HUES64 (cell line): ENCODE results near the gene CAV2.

Experiments used
- H3K27ac ChIP-seq: 2 replicates; pipeline ENCODE4 v1.7.0; 2013; ENCODE audit warnings: low read depth, low read length, inconsistent platforms
- H3K27me3 ChIP-seq: 2 replicates; pipeline ENCODE4 v1.6.1; 2013; ENCODE audit warnings: mild to moderate bottlenecking, low read length; ENCODE audit not compliant: insufficient read depth
- H3K36me3 ChIP-seq: 2 replicates; pipeline ENCODE4 v1.6.1; 2013; ENCODE audit warnings: mild to moderate bottlenecking, low read length; ENCODE audit not compliant: insufficient read depth
- H3K4me1 ChIP-seq: 2 replicates; pipeline ENCODE4 v1.6.1; 2013; ENCODE audit warnings: mild to moderate bottlenecking, low read length, moderate library complexity; ENCODE audit not compliant: insufficient read depth
- H3K4me3 ChIP-seq: 2 replicates; pipeline ENCODE4 v1.5.1; 2013; ENCODE audit warnings: mild to moderate bottlenecking, low read length, moderate library complexity
- H3K9ac ChIP-seq: 2 replicates; pipeline ENCODE4 v1.6.1; 2013; ENCODE audit warnings: mild to moderate bottlenecking, low read depth, low read length
- H3K9me3 ChIP-seq: 2 replicates; pipeline ENCODE4 v1.6.1; 2013; ENCODE audit warnings: low read depth, low read length; ENCODE audit not compliant: insufficient read depth
- WGBS: fragments of 150-250, 120-280 bp; methylation state at CpG from one replicate; pipeline ENCODE4 v1.1.7; 2013; ENCODE audit warnings: missing lambda C conversion rate; 5-methylcytosine and 5-hydroxymethylcytosine counted together

CAV2 gene

DNA sequence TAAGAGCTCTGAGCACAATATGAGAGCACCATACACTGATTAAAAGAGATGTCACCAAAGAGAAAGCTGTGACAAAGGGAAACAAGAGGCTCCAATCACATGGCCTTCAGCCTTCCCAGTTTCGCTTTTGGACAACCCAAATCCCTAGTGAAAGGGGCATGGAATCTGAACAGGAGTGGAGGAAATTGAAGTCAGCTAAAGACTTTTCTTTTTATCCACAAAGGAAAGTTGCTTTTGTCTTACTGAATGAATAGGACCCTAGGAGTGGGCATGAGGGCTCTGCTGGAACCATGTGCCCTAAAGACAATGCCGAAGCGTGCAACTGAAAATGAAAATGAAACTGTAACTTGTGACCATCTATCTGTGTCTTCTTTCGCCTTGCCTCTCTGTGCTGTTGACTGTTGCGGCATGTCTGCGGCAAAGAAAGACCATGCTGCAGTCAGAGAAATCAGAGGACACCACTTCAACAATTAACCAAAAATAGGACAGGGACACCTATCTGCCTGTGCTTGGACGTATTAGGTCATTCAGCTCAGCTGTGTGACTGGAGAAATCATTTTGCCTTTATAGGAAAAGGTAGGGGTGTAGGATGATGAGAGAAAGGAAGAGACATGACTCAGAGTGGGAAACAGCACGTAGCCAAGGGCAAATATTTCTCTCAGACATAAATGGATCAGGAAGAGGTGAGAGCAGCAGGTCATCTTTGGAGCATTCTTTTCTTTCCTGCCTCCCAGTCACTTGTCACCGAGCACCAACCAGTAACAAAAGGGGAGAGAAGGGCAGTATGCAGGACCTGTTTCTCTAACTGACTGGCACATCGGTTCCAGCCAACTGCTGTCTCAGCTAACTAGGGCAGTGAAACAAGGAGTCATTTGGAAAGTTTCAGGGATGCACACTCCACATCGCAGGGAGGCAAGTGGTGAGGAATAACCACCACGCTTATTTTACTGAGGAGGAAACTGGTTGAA lies 12.3 kb downstream of the CAV2 start:
- H3K36me3 ChIP-seq, result peaks cover 3% of the 10 kb centered on the region; the same call in 1 of the 2 replicates
- peaks cover 20% of the 10 kb centered on the region for H3K4me1 ChIP-seq
- 88% methylated on average over 12 of the region's 12 CpGs for WGBS
- no peak overlapping the region for H3K4me3 ChIP-seq
- no peak overlapping the region for H3K27ac ChIP-seq
- no peak overlapping the region for H3K9ac ChIP-seq
- H3K27me3 ChIP-seq, result no peaks in the 10 kb centered on the region
- H3K9me3 ChIP-seq, result no peaks in the 10 kb centered on the region

DNA sequence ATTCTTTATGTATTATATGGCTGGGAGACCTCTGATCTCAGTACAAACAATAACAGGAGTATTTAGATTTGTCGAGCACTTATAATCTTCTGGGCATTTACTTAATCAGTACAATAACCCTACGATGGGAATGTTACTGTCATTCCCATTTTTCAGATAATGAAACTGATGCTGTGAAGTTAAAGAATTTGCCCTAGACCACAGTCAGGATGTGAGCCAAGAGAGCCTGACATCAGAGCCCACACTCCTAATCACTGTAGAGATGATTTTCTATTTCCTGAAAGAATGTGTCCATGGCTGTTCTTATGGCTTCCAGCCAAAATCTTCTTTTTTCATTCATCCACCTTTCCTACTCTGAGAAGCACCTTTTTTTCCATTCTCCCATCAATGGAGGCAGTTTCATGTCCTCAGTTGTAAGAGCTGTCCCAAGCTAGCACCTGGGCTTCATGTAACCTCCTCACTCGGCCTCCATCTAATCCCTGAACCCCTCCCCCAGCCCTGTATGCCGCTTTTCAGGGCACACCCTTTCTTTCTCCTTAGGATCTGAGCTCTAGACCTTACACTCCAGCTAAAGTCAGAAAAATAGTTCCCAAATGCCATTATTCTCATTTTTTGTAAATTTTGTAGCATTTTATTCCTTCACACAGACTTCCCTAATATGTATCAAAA lies 13.1 kb downstream of the CAV2 start:
- Histone ChIP-seq H3K36me3 (no peaks in the 10 kb centered on the region), H3K9me3 (no peaks in the 10 kb centered on the region), H3K4me3 (no peak overlapping the region), H3K9ac (no peak overlapping the region), H3K27ac (no peak overlapping the region), H3K4me1 (peaks cover 20% of the 10 kb centered on the region), H3K27me3 (no peaks in the 10 kb centered on the region)
- WGBS, result 94% methylated on average over 4 of the region's 4 CpGs

- Histone ChIP-seq H3K4me3 (no peak overlapping the region), H3K27me3 (no peaks in the 10 kb centered on the region), H3K27ac (no peak overlapping the region), H3K9ac (no peak overlapping the region), H3K36me3 (no peaks in the 10 kb centered on the region), H3K4me1 (peaks cover 20% of the 10 kb centered on the region), H3K9me3 (no peaks in the 10 kb centered on the region)
Measured at GRCh38 chr7:116515584-116515983, 16.0 kb downstream of the CAV2 start.

GRCh38 chr7:116516324-116516723 lies 16.8 kb downstream of the CAV2 start:
- H3K4me1 ChIP-seq, result peaks cover 25% of the 10 kb centered on the region

GRCh38 chr7:116517626-116518025 lies 18.1 kb downstream of the CAV2 start:
- WGBS, result 95% methylated on average over 1 of the region's 1 CpG
- H3K27me3 ChIP-seq, result no peaks in the 10 kb centered on the region
- no peak overlapping the region for H3K4me3 ChIP-seq
- no peaks in the 10 kb centered on the region for H3K9me3 ChIP-seq
- H3K9ac ChIP-seq, result no peak overlapping the region
- H3K4me1 ChIP-seq, result peaks cover 38% of the 10 kb centered on the region
- no peaks in the 10 kb centered on the region for H3K36me3 ChIP-seq
- no peak overlapping the region for H3K27ac ChIP-seq

More at GRCh38 chr7:116516324-116516723, 16.8 kb downstream of the CAV2 start:
- Histone ChIP-seq H3K36me3 (no peaks in the 10 kb centered on the region), H3K4me3 (no peak overlapping the region), H3K27ac (no peak overlapping the region), H3K9ac (no peak overlapping the region), H3K27me3 (no peaks in the 10 kb centered on the region), H3K9me3 (no peaks in the 10 kb centered on the region)

GRCh38 chr7:116518961-116519360 lies 19.4 kb downstream of the CAV2 start:
- Histone ChIP-seq H3K27ac (no peak overlapping the region), H3K4me1 (peaks cover 50% of the 10 kb centered on the region), H3K9me3 (no peaks in the 10 kb centered on the region)

DNA sequence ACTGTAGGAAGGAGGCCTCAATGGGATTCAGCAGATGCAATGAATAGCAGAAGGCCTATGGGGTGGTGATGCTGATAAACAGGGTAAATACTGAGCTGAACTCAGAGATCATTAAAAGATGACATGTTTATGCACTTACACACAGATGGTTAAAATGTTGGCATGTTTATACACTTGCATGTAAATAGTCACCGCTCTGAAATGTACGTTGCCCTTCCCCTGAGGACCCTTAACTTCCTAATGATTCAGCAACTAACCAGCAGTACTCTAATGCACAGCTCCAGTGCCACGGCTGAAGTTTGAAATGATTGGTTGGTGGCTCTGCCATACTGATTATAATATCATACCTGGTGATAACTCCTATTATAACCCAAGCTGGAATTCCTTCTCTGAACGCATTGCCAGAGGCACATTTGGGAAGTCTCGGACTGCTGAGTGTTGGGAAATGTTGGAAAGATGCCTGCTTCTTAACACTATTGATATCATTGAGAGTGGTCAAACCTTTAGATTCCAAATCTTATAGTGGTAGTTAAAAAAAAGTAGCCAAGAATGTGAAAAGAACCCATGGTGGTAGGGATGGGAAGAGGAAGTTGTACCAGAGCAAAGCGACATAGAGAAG lies 21.6 kb downstream of the CAV2 start:
- Histone ChIP-seq H3K9ac (no peak overlapping the region), H3K27me3 (peaks cover 18% of the 10 kb centered on the region), H3K9me3 (no peaks in the 10 kb centered on the region), H3K27ac (peak overlapping the region; percentile 56; the same call in 1 of the 2 replicates), H3K36me3 (no peaks in the 10 kb centered on the region), H3K4me3 (no peak overlapping the region), H3K4me1 (peaks cover 37% of the 10 kb centered on the region)
- WGBS, result 93% methylated on average over 5 of the region's 6 CpGs

More at GRCh38 chr7:116518961-116519360, 19.4 kb downstream of the CAV2 start:
- H3K36me3 ChIP-seq, result no peaks in the 10 kb centered on the region
- H3K9ac ChIP-seq, result no peak overlapping the region
- H3K27me3 ChIP-seq, result 0 out of 2 replicates have a peak, but pooled peaks cover under 1% of the 10 kb centered on the region
- H3K4me3 ChIP-seq, result no peak overlapping the region

GRCh38 chr7:116522247-116522646 lies 22.7 kb downstream of the CAV2 start:
- H3K36me3 ChIP-seq, result no peaks in the 10 kb centered on the region
- peaks cover 38% of the 10 kb centered on the region for H3K4me1 ChIP-seq
- H3K27ac ChIP-seq, result peak overlapping the region; percentile 56
- peaks cover 28% of the 10 kb centered on the region for H3K27me3 ChIP-seq
- H3K4me3 ChIP-seq, result no peak overlapping the region
- peak overlapping the region; percentile 53; the same call in 1 of the 2 replicates for H3K9ac ChIP-seq
- H3K9me3 ChIP-seq, result no peaks in the 10 kb centered on the region
- 16% methylated on average over 5 of the region's 5 CpGs for WGBS

- H3K9ac ChIP-seq, result peak overlapping the region; percentile 41; the same call in 1 of the 2 replicates
- no peaks in the 10 kb centered on the region for H3K9me3 ChIP-seq
- H3K27me3 ChIP-seq, result peaks cover 31% of the 10 kb centered on the region
- H3K4me1 ChIP-seq, result peaks cover 51% of the 10 kb centered on the region
- H3K27ac ChIP-seq, result peak overlapping the region; percentile 56; the same call in 1 of the 2 replicates
- peak overlapping the region; percentile 71 for H3K4me3 ChIP-seq
- peaks cover 2% of the 10 kb centered on the region; the same call in 1 of the 2 replicates for H3K36me3 ChIP-seq
- 5% methylated on average over 6 of the region's 10 CpGs for WGBS
Measured at GRCh38 chr7:116524221-116524608, 24.7 kb downstream of the CAV2 start.

DNA sequence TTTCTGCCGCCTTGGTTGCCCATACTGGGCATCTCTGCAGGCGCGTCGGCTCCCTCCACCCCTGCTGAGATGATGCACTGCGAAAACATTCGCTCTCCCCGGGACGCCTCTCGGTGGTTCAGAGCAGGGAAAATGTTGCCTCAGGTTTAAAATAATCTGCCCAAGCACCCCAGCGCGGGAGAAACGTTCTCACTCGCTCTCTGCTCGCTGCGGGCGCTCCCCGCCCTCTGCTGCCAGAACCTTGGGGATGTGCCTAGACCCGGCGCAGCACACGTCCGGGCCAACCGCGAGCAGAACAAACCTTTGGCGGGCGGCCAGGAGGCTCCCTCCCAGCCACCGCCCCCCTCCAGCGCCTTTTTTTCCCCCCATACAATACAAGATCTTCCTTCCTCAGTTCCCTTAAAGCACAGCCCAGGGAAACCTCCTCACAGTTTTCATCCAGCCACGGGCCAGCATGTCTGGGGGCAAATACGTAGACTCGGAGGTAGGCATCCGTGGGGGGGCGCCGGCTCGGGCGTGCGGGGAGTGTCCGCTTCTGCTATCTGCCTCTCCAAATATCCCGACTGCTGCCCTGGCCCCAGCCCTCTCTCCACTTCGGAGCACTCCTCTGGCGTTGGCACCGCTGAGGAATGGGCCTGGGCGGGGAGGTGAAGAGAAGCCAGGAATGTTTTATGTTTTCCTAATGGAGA lies 25.2 kb downstream of the CAV2 start, which contains the start of gene CAV1:
Gene CAV1 (plus strand): TSS at position 428 of the 689 bp plus-strand sequence. CDS start 27 bp downstream, at position 455.
- Histone ChIP-seq H3K27me3 (peaks cover 31% of the 10 kb centered on the region), H3K9ac (peak within 1 kb of the TSS; percentile 77), H3K4me1 (peaks cover 54% of the 10 kb centered on the region), H3K4me3 (peak within 1 kb of the TSS; percentile 71), H3K27ac (peak within 1 kb of the TSS; percentile 74), H3K9me3 (no peaks in the 10 kb centered on the region), H3K36me3 (peaks cover 7% of the 10 kb centered on the region; the same call in 1 of the 2 replicates)
- WGBS, result under 1% methylated on average over 42 of the region's 42 CpGs
